Hindlimb muscle (tissue), 1 donor: ENCODE data around the gene MAPKAPK3. TPM values are rescaled to one million over a fixed set of nuclear protein-coding genes. Genes with fewer than 3 reads are reported as not detected.

Experiments used
- DNase-seq: peaks from one replicate; pipeline ENCODE4 v3.0.0-alpha.2; 2013
- polyA plus RNA-seq: library from polyadenylated mRNA; unstranded; fragments of 120-200 nt; gene quantifications from one replicate; pipeline ENCODE4 v1.2.1, GENCODE V29; 2013; ENCODE audit not compliant: insufficient read length

The MAPKAPK3 gene
- polyA plus RNA-seq, 1 donor: 30.8 TPM

DNA sequence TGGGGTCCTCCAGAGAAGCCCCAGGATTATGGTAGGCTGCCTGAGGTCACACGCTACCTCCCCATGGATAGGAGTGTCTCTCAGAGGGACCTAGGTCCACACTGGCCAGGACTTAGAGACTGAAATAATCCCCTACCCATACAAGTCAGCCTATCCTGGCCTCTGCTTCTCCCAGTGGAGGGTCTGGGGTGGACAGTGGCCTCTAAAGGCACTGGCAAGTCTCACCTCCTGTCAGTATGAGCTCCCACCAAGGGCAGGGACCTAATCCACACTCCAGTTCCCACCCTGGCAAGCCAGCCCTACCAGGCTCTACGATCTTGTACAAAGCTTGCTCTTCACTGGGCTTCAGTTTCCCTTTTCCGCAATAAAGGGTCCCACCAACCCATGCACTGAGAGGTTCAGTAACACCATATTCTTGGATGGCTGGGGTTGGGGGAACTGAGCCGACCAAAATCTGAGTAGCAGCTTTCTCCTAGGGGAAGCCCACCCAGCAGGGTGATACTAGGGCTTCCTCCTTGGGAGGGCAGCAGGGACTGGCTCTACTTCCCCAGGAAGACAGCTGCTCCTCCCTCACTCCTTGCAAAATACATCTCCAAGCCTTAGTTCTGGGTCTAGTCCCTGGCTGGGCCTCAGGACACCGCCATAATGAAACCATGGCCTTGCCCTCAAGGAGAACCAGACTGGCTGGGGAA, 7.7 kb upstream of the MAPKAPK3 start:
- DNase-seq: no peak

DNA sequence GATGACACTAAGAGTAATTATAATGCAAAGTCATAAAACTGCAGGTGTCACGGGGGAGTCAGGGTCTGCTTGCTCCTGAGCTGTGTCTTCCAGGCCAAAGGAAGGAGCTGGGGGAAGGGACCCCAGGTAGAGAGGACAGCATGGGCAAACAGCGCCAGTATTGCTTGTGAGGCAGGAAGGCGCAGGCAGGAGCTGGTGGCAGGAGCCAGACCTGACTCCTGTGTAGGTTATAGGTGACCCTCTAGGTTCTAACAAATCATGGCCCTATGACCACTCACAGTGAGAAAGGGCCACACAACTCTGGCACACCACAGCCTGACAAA, 7.2 kb upstream of the MAPKAPK3 start:
- DNase-seq: no peak

DNA sequence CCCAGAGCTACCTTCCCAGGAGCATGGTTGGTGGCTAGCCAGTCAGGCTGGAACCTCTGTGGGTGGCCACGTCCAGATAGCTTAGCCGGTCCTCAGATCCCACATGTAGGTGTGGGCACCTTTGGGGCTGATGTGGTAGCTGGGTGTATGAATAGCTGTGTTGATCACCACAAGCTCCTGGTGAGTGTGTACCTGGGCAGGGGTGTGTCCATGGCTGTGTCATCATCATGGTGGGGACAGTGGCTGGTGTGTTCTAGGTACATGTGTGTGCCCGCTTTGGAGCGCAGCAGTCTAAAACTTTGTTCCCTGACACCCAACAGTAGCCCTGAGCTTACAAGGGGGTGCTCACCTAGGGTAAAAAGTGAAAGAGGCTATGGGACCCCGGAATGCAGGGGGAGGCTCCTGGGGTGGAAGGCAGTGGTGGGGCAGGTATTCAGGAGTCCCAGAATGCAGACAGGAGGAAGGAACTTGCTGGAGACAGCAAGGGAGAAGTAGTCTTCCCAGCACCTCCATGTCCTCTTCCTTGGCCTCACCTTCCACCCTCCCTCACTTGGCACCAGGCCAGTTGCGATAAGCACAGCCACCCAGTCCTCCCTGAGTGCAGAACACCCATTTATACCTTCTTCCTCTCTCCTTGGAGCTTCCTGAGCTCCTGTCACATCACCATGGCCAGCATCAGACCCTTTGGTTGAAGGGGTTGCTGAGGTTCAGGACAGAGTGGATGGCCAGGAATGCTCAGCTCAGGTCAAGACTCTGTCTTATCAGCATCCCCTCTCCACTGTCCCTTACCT, 6.6 kb upstream of the MAPKAPK3 start:
- DNase-seq: no peak

DNA sequence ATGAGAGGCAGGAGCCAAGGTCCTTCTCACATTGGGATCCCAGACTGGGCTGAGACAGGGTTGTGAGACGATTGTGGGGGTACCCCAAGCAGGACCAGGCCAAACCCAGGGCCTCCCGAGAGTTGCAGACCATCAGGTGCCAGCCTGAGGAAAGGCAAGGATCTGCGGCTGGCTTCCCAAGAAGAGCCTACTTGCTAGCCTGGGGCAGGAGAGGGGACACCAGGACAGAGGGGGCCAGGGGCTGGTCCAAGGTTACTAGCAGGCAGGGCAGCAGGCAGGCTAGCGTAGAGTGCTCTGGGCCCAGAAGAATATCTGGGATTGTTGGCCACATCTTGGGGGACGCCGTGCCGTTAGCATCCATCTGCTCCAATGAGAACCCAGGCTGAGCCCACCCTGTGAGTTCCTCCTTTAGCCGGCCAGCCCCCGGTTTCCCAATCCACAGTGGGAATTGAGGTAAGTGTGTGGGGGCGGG, 5.9 kb upstream of the MAPKAPK3 start:
- DNase-seq: no peak

- DNase-seq: peak; percentile 98
Measured at GRCh38 chr3:50611464-50612233, 5.3 kb upstream of the MAPKAPK3 start, which contains the start of gene CISH. CISH (minus strand) TSS chr3:50611774; CDS start chr3:50611650, 124 bp downstream.

- DNase-seq: no peak
Measured at GRCh38 chr3:50612234-50612882, 4.6 kb upstream of the MAPKAPK3 start.

DNA sequence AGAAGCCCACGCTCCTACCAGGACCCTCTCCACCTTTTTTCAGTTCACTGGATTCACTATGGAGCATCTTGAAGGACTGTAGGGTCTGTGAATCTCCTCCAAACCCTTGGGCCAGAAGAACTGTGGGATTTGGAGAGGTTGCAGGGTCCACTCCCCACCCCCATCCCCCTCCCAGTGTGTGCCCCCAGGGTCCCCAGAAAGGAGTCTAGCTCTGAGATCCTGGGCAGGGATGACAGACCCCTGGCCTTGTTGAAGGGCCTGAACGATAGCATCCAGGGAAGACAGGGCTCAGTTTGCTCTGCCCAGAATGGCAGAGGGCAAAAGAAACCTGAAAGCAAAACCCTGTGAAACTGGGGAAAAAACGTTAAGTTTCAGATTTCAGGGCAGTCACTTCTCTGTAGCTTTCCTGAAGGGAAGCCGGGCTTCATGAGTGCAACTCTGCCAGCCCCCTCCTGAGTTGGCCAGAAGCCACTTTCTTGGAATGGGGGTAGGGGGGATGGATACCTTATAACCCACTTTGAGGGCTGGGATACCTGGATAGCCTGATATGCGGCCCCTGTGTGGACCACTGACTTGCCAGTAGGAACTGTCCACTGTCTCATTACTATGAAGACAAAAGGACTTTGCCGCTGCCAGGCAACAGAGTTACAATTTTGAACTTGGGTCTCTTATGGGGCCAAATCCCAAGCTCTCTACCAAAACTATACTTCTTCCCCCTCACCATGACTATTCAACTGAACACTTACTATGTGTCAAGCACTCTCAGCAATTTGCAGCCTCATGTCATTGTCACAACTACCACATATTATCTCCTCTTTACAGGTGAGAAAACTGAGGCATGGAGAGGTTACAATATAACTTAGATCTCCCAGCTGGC, 3.7 kb upstream of the MAPKAPK3 start:
- DNase-seq: no peak

DNA sequence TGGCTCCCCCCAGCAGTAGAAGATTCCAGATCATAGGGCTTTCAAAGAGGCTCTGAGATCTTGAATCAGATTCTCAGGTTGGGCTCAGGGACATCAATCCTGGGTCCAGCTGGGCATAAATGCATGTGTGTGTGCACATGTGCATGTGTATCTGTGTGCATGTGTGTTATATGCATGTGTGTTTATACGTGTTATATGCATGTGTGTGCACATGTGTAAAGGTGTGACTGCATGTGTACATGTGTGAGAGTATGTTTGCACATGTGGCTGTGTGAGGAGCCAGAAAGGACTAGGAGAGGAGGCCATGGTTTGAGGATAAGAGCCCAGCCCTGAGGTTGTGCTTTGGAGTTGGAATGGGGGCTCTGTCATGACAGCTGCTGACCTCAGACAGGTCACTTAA, 1.8 kb upstream of the MAPKAPK3 start:
- no peak for DNase-seq

DNA sequence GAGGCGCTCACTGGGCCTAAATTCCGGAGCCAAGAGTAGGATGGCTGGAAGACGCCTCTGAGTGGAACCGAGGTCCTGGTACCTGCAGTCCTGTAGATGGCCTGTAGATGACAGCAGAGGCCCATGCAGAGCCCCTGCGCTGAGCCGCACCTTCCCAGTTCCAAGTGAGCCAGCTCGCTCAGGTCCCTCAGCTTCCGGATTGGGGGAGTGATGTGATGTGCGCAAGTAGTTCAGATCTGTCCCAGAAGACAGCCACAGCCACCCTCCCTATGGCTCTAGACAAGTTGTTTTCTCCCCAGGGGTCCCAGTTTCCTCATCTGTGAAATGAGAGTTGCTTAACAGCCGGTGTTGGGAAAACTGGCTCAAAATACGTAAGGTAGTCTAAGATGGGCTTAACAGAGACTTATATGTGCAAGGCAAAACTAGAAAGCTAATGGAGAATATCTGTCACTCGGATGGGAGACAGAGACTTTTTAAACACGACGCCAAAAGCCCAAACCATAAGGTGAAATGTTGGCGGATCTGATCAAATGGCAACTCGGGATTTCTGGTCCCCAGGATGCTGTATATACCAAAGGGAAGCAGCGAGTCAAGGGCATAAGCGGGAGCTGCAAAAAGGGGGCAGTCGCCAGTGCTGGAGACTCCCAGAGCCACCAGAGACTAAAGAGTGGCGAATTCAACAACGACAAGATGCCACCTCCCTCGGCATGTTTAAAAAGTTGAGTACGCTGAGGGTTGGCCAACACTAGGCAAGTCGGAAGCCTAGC, 765 bp upstream of the MAPKAPK3 start:
- DNase-seq: peak; percentile 83

GRCh38 chr3:50616770-50617095, 218 bp upstream of the MAPKAPK3 start:
- DNase-seq: peak; percentile 89

DNA sequence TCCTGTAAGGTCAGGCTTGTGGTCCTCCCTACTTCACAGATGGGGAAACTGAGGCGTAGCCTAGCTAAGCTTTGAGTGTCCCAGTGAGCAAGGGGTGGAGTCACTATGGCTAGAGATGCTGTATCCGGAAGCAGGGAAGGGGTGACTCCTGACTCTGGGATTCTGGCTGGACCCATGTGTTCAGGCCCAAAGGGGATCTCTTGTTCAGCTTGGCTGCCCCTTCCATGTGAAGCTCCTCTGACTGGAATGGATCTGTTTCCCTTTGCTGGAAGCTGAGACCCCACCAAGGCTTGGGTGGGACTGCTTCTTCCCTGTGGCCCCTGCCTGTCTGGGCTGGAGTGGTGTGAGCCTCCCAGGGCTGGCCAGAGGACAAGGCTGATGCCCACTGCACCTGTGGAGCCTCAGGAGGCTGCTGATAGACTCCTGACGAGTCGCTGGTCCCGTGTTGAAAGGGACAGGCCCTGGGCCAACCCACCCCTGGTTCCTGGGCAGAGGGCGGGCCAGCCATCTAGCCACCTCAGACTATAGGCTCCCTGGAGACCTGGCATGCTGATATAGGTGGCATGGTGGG, 1.0 kb downstream of the MAPKAPK3 start:
- no peak for DNase-seq

- no peak for DNase-seq
Measured at GRCh38 chr3:50620420-50620819, 3.5 kb downstream of the MAPKAPK3 start.

GRCh38 chr3:50620820-50621219, 3.9 kb downstream of the MAPKAPK3 start:
- DNase-seq: no peak

- DNase-seq: no peak
Measured at GRCh38 chr3:50622881-50623280, 5.9 kb downstream of the MAPKAPK3 start.

DNA sequence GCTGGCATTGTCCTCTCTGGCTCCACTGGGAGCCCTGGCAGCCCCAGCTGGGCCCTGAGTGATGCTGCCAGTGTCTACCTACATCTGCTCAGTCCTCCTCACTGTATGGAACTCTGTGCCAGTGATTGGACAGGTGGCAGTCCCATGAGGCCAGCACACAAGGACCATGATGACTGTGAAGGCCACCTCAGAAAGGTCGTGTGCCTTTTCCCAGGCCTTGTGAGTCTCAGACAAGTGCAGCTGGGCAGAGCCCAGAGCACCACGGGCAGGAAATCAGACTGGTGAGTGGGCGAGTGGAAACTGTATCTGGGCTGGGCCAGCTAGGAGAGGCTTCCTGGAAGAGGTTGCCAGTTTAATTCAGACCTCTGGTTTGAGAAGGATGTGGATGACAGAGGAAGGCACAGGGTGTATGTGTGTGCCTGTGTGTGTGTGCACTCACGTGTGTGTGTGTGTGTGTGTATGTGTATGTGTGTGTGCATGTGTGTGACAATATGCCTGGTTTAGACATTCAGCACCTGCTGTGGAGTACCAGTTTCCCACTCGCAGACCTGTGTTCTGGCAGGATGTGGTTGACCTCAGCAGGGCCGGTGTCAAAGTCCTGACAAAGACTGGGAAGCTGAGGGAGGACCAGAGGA, 7.0 kb downstream of the MAPKAPK3 start:
- no peak for DNase-seq

DNA sequence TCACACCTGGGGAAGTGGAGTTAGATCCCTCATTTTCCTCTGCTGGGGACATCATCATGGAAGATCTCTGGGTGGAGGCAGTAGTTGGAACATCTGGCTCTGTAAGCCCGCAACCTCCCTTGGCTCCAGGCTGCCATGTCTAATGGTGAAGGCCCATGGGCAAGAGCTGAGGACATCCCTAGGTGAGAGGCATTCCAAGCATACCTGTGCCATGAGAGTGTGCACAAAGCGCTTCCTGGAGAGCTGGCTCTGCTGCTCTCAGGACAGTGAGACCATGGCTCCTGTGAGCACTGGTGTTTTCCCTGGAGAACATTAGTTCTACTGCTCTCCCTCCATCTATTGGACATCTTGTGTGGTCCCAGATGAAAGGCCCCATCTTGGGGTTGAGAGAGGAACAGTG, 7.7 kb downstream of the MAPKAPK3 start:
- DNase-seq: no peak

DNA sequence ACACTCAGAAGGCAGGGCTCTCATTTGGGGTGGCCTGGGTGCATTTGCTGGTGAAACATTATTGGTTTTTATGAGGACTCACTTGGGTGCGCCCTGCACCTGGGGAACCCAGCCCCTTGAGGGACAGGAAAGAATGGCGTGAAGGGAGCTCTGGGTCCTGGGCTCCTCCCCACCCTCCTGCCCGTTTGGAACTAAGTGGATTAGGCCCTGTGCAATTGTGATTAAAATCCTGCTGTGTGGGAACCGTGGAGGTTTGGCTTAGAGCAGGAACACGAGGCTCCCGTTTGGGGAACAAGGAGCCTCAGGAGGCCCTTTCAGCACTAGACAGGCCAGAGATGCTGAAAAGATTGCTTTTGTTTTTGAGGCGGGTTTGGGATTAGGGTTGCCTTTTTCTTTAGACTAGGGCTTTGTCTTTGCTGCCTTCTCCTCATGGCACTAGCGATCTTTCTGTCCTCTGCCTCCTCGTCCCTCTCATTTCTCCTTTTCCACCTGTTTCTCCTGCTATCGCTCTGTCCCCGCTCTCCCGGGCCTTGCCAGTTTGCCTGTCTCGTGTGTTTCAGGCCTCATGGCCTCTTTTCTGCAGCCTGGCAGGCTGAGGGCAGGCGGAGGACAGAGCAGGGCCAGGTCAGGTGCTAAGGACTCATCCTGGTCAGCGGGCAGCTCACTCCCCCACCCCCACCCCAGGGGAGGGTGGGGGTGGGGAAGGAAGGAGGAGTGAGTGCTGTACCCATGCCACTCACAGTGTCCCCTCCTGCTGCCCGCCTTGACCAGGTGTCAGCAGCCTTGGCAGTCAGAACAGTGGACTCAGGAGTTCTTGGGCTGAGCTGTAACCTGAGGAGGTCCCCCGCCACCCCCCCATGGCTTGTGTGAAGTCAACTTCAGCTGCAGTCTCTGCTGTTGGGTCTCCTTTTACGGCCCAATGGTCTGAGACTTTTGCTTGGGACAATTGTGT, 8.6 kb downstream of the MAPKAPK3 start:
- DNase-seq: no peak

GRCh38 chr3:50626401-50626800, 9.4 kb downstream of the MAPKAPK3 start:
- no peak for DNase-seq
